WTC11 (cell line): ENCODE results near the gene RAD51AP2. TPM values are rescaled to one million over a fixed set of nuclear protein-coding genes. Genes with fewer than 3 reads are reported as not detected.

Experiments
- ATAC-seq: fragments of 200-7000 bp; cut with Tn5 transposase; 2 replicates; pipeline ENCODE4 v1.10.0; 2021; ENCODE audit warnings: mild to moderate bottlenecking, moderate library complexity
- CTCF ChIA-PET: fragments of 300-600 bp; sonication (Branson Sonifier 250); formaldehyde crosslinking; loops from one replicate; lab custom pipeline; 2021; ENCODE audit warnings: antibody characterized with exemption; lab: Charles Lee
- POLR2A ChIA-PET: fragments of 350-600 bp; sonication (Branson Sonifier 250); formaldehyde crosslinking; loops from one replicate; lab custom pipeline; 2021; ENCODE audit warnings: antibody characterized with exemption; lab: Charles Lee
- DNase-seq: peaks from one replicate; pipeline ENCODE4 v3.0.0; 2021; ENCODE audit warnings: low spot score
- H3K27ac Mint-ChIP-seq: 2 replicates; pipeline ENCODE4 v1.8.0; 2021; ENCODE audit warnings: mixed read lengths
- H3K27me3 Mint-ChIP-seq: 2 replicates; pipeline ENCODE4 v1.8.0; 2021; ENCODE audit warnings: low read depth, mild to moderate bottlenecking, moderate library complexity, mixed read lengths
- H3K36me3 Mint-ChIP-seq: 2 replicates; pipeline ENCODE4 v1.8.0; 2021; ENCODE audit warnings: mixed read lengths
- H3K4me1 Mint-ChIP-seq: 2 replicates; pipeline ENCODE4 v1.8.0; 2022; ENCODE audit warnings: mixed read lengths
- H3K4me3 Mint-ChIP-seq: 2 replicates; pipeline ENCODE4 v1.8.0; 2021; ENCODE audit warnings: mild to moderate bottlenecking, moderate library complexity, mixed read lengths
- H3K9me3 Mint-ChIP-seq: 2 replicates; pipeline ENCODE4 v1.8.0; 2021; ENCODE audit warnings: mixed read lengths
- GABPB1 ChIP-seq: sonication (generic); formaldehyde crosslinking; IDR thresholded peaks from 2 replicates; pipeline ENCODE4 v1.8.1; 2023; ENCODE audit warnings: mild to moderate bottlenecking, missing genetic modification reagents
- JUN ChIP-seq: sonication (generic); formaldehyde crosslinking; IDR thresholded peaks from 2 replicates; pipeline ENCODE4 v1.8.0; 2023; ENCODE audit warnings: mild to moderate bottlenecking, missing genetic modification reagents
- MXD4 ChIP-seq: fragments of 250-450 bp; sonication (Bioruptor Pico); IDR thresholded peaks from 2 replicates; pipeline ENCODE4 v1.8.0; 2021; ENCODE audit warnings: mild to moderate bottlenecking, moderate library complexity, borderline replicate concordance
- NFYB ChIP-seq: sonication (generic); formaldehyde crosslinking; conservative IDR thresholded peaks from 2 replicates; pipeline ENCODE4 v1.8.0; 2022; ENCODE audit warnings: low read depth, missing genetic modification reagents
- NR2C2 ChIP-seq: sonication (generic); formaldehyde crosslinking; IDR thresholded peaks from 2 replicates; pipeline ENCODE4 v1.8.0; 2022; ENCODE audit warnings: mild to moderate bottlenecking, missing genetic modification reagents
- TCF7 ChIP-seq: sonication (generic); formaldehyde crosslinking; IDR thresholded peaks from 2 replicates; pipeline ENCODE4 v1.8.0; 2022; ENCODE audit warnings: mild to moderate bottlenecking, low read depth, missing genetic modification reagents, moderate library complexity
- TEAD1 ChIP-seq: sonication (generic); formaldehyde crosslinking; IDR thresholded peaks from 2 replicates; pipeline ENCODE4 v1.8.0; 2022; ENCODE audit warnings: mild to moderate bottlenecking, missing genetic modification reagents
- ZNF263 ChIP-seq: sonication (generic); formaldehyde crosslinking; IDR thresholded peaks from 2 replicates; pipeline ENCODE4 v1.8.1; 2022; ENCODE audit warnings: low read depth, mild to moderate bottlenecking, moderate library complexity, missing genetic modification reagents
- total RNA-seq: library from RNA; stranded (reverse); gene quantifications from 3 replicates; pipeline ENCODE4 v1.2.3, GENCODE V29; 2021
- TF ChIP-seq, protein P1 (sequence below): sonication (generic); formaldehyde crosslinking; IDR thresholded peaks from 2 replicates; pipeline ENCODE4 v1.8.1; 2022; ENCODE audit warnings: low read depth, missing genetic modification reagents, borderline replicate concordance
- TF ChIP-seq, protein P2 (sequence below): sonication (generic); formaldehyde crosslinking; IDR thresholded peaks from 2 replicates; pipeline ENCODE4 v1.8.1; 2023; ENCODE audit warnings: mild to moderate bottlenecking, moderate library complexity, missing genetic modification reagents
- TF ChIP-seq, protein P3 (sequence below): fragments of 200-600 bp; IDR thresholded peaks from 2 replicates; pipeline ENCODE4 v1.8.0; 2022; ENCODE audit warnings: antibody characterized with exemption
- TF ChIP-seq, protein P4 (sequence below): sonication (generic); formaldehyde crosslinking; IDR thresholded peaks from 2 replicates; pipeline ENCODE4 v1.8.1; 2022; ENCODE audit warnings: low read depth, mild to moderate bottlenecking, moderate library complexity, missing genetic modification reagents, borderline replicate concordance
- TF ChIP-seq, protein P5 (sequence below): sonication (generic); formaldehyde crosslinking; IDR thresholded peaks from 2 replicates; pipeline ENCODE4 v1.8.0; 2023; ENCODE audit warnings: missing genetic modification reagents, mild to moderate bottlenecking, borderline replicate concordance
- TF ChIP-seq, protein P6 (sequence below): sonication (generic); formaldehyde crosslinking; IDR thresholded peaks from 2 replicates; pipeline ENCODE4 v1.8.1; 2023; ENCODE audit warnings: mild to moderate bottlenecking, missing genetic modification reagents
- TF ChIP-seq, protein P7 (sequence below): sonication (generic); formaldehyde crosslinking; IDR thresholded peaks from 2 replicates; pipeline ENCODE4 v1.8.1; 2022; ENCODE audit warnings: mild to moderate bottlenecking, moderate library complexity, missing genetic modification reagents
- TF ChIP-seq, protein P8 (sequence below): sonication (generic); formaldehyde crosslinking; conservative IDR thresholded peaks from 2 replicates; pipeline ENCODE4 v1.8.1; 2022; ENCODE audit warnings: mild to moderate bottlenecking, missing genetic modification reagents

The RAD51AP2 gene
- total RNA-seq, 1 experiment from 2014 or later, result 0.26 TPM

DNA sequence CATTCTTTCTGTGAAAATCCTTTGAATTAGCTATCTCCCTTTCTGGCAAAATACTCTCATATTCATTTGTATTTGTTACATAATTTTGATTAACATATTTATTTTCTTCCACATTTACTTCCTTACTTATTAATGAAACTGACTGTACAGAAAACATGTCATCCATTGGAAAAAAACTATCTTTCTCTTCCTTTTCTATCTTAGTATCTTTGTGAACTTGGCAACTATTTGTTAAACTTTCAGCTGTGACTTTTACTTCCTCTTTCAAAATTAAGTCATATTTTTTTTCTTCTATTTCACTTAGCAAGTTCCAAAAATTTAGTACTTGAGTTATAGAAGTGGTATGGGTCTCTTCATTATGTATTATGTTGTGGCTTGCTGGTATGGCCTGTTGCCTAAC, 2.6 kb downstream of the RAD51AP2 start:
- Mint-ChIP-seq H3K27me3 (peaks cover 3% of the 10 kb centered on the region; the same call in 1 of the 2 replicates), H3K36me3 (no peaks in the 10 kb centered on the region), H3K27ac (no peak overlapping the region), H3K4me3 (no peak overlapping the region), H3K4me1 (peaks cover 41% of the 10 kb centered on the region), H3K9me3 (no peaks in the 10 kb centered on the region)
- TF ChIP-seq, protein P1, sequence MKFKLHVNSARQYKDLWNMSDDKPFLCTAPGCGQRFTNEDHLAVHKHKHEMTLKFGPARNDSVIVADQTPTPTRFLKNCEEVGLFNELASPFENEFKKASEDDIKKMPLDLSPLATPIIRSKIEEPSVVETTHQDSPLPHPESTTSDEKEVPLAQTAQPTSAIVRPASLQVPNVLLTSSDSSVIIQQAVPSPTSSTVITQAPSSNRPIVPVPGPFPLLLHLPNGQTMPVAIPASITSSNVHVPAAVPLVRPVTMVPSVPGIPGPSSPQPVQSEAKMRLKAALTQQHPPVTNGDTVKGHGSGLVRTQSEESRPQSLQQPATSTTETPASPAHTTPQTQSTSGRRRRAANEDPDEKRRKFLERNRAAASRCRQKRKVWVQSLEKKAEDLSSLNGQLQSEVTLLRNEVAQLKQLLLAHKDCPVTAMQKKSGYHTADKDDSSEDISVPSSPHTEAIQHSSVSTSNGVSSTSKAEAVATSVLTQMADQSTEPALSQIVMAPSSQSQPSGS, result no peak
- TF ChIP-seq NR2C2 (CRISPR knock-in tag) (no peak), ZNF263 (no peak), NFYB (CRISPR knock-in tag) (no peak), MXD4 (CRISPR knock-in tag) (no peak), GABPB1 (no peak), JUN (CRISPR knock-in tag) (no peak), TEAD1 (CRISPR knock-in tag) (no peak), TCF7 (CRISPR knock-in tag) (no peak)
- TF ChIP-seq, protein P2, sequence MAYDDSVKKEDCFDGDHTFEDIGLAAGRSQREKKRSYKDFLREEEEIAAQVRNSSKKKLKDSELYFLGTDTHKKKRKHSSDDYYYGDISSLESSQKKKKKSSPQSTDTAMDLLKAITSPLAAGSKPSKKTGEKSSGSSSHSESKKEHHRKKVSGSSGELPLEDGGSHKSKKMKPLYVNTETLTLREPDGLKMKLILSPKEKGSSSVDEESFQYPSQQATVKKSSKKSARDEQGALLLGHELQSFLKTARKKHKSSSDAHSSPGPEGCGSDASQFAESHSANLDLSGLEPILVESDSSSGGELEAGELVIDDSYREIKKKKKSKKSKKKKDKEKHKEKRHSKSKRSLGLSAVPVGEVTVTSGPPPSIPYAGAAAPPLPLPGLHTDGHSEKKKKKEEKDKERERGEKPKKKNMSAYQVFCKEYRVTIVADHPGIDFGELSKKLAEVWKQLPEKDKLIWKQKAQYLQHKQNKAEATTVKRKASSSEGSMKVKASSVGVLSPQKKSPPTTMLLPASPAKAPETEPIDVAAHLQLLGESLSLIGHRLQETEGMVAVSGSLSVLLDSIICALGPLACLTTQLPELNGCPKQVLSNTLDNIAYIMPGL, result no peak
- TF ChIP-seq, protein P3, sequence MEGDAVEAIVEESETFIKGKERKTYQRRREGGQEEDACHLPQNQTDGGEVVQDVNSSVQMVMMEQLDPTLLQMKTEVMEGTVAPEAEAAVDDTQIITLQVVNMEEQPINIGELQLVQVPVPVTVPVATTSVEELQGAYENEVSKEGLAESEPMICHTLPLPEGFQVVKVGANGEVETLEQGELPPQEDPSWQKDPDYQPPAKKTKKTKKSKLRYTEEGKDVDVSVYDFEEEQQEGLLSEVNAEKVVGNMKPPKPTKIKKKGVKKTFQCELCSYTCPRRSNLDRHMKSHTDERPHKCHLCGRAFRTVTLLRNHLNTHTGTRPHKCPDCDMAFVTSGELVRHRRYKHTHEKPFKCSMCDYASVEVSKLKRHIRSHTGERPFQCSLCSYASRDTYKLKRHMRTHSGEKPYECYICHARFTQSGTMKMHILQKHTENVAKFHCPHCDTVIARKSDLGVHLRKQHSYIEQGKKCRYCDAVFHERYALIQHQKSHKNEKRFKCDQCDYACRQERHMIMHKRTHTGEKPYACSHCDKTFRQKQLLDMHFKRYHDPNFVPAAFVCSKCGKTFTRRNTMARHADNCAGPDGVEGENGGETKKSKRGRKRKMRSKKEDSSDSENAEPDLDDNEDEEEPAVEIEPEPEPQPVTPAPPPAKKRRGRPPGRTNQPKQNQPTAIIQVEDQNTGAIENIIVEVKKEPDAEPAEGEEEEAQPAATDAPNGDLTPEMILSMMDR, result no peak
- TF ChIP-seq, protein P4, sequence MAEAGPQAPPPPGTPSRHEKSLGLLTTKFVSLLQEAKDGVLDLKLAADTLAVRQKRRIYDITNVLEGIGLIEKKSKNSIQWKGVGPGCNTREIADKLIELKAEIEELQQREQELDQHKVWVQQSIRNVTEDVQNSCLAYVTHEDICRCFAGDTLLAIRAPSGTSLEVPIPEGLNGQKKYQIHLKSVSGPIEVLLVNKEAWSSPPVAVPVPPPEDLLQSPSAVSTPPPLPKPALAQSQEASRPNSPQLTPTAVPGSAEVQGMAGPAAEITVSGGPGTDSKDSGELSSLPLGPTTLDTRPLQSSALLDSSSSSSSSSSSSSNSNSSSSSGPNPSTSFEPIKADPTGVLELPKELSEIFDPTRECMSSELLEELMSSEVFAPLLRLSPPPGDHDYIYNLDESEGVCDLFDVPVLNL (CRISPR knock-in tag), result no peak
- TF ChIP-seq, protein P5, sequence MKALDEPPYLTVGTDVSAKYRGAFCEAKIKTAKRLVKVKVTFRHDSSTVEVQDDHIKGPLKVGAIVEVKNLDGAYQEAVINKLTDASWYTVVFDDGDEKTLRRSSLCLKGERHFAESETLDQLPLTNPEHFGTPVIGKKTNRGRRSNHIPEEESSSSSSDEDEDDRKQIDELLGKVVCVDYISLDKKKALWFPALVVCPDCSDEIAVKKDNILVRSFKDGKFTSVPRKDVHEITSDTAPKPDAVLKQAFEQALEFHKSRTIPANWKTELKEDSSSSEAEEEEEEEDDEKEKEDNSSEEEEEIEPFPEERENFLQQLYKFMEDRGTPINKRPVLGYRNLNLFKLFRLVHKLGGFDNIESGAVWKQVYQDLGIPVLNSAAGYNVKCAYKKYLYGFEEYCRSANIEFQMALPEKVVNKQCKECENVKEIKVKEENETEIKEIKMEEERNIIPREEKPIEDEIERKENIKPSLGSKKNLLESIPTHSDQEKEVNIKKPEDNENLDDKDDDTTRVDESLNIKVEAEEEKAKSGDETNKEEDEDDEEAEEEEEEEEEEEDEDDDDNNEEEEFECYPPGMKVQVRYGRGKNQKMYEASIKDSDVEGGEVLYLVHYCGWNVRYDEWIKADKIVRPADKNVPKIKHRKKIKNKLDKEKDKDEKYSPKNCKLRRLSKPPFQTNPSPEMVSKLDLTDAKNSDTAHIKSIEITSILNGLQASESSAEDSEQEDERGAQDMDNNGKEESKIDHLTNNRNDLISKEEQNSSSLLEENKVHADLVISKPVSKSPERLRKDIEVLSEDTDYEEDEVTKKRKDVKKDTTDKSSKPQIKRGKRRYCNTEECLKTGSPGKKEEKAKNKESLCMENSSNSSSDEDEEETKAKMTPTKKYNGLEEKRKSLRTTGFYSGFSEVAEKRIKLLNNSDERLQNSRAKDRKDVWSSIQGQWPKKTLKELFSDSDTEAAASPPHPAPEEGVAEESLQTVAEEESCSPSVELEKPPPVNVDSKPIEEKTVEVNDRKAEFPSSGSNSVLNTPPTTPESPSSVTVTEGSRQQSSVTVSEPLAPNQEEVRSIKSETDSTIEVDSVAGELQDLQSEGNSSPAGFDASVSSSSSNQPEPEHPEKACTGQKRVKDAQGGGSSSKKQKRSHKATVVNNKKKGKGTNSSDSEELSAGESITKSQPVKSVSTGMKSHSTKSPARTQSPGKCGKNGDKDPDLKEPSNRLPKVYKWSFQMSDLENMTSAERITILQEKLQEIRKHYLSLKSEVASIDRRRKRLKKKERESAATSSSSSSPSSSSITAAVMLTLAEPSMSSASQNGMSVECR, result no peak
- TF ChIP-seq, protein P6, sequence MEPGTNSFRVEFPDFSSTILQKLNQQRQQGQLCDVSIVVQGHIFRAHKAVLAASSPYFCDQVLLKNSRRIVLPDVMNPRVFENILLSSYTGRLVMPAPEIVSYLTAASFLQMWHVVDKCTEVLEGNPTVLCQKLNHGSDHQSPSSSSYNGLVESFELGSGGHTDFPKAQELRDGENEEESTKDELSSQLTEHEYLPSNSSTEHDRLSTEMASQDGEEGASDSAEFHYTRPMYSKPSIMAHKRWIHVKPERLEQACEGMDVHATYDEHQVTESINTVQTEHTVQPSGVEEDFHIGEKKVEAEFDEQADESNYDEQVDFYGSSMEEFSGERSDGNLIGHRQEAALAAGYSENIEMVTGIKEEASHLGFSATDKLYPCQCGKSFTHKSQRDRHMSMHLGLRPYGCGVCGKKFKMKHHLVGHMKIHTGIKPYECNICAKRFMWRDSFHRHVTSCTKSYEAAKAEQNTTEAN (CRISPR knock-in tag), result no peak
- TF ChIP-seq, protein P7, sequence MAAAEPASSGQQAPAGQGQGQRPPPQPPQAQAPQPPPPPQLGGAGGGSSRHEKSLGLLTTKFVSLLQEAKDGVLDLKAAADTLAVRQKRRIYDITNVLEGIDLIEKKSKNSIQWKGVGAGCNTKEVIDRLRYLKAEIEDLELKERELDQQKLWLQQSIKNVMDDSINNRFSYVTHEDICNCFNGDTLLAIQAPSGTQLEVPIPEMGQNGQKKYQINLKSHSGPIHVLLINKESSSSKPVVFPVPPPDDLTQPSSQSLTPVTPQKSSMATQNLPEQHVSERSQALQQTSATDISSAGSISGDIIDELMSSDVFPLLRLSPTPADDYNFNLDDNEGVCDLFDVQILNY (CRISPR knock-in tag), result no peak
- TF ChIP-seq, protein P8, sequence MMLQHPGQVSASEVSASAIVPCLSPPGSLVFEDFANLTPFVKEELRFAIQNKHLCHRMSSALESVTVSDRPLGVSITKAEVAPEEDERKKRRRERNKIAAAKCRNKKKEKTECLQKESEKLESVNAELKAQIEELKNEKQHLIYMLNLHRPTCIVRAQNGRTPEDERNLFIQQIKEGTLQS (CRISPR knock-in tag), result no peak
- DNase-seq, result no peak
- no peak for ATAC-seq
- POLR2A ChIA-PET, result no interaction called here
- CTCF ChIA-PET, result no interaction called here
